Lung microvascular endothelial cell (primary cell): ENCODE results near the gene MMP23B. TPM values are rescaled to one million over a fixed set of nuclear protein-coding genes. Genes with fewer than 3 reads are reported as not detected.

Experiments
- DNase-seq, 2 donors: peaks; one replicate each; pipeline versions ENCODE4 v3.0.0 to v3.0.0-alpha.2; 2010; ENCODE audit warnings: low read depth in 2 of 2
- total RNA-seq: library from RNA; depleted of rRNA; stranded (reverse); fragments of >200 nt; gene quantifications from 2 replicates; pipeline ENCODE4 v1.2.1, GENCODE V29; 2014

Gene MMP23B
- total RNA-seq, 1 donor from 2014 or later: 1.2 TPM

GRCh38 chr1:1602304-1602967 is 29.5 kb upstream of the MMP23B start:
- no peak for DNase-seq

DNA sequence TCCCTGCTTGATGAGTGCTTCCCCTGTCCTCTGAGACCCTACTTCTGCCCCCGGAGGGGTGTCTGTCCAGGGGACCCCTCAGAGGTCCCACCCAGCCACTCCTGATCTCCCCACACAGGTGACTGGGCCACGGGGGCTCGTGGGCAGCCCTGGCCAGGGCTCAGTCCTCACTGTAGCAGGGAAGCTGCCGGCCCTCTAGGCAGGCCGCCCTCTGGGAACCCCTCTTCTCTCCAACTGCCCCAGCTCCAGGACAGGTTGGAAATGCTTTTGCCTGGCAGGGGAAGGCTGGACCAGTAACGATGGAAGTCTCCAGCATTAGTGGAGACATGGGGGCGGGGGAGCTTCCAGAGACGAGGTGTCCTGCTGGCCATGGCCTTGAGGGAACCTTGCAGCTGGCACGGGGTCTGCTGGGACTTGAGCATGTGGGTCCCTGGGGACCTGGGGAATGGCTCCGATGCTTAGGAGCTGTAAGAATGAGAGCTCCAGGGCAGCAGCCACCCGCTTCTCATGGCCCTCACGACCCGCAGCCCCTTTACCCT is 28.9 kb upstream of the MMP23B start:
- DNase-seq: no peak

- no peak for DNase-seq
These were observed 28.2 kb upstream of the MMP23B start for GRCh38 chr1:1603671-1604373.

DNA sequence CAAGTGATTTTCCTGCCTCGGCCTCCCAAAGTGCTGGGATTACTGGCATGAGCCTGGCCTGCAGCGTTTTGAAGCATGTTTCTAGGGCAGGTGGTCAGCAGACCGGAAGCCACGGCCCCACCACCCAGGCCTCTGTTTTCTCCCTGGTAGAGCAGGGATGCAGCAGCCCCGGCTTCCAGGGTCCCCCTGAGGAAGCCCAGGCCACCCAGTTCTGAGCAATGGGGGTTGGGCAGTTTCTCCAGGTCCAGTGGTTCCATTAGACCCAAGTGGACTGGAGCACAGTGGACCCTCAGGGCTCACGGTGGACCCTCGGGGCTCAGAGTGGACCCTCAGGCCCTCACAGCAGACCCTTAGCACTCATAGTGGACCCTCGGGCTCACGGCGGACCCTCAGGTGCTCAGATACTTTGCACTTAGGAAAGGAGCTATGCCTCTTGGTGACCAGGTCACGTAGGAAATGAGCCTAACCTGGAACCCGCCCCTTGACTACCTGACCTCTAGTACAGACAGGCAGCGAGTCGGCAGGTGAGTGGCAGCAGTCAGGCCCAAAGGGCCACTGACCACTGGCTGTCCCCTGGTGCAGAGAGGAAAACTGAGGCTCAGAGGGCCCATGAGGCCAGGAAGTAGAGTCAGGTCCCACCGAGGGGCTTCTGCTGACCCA is 27.5 kb upstream of the MMP23B start:
- no peak for DNase-seq

GRCh38 chr1:1605034-1605591 is 26.9 kb upstream of the MMP23B start:
- DNase-seq: no peak

DNA sequence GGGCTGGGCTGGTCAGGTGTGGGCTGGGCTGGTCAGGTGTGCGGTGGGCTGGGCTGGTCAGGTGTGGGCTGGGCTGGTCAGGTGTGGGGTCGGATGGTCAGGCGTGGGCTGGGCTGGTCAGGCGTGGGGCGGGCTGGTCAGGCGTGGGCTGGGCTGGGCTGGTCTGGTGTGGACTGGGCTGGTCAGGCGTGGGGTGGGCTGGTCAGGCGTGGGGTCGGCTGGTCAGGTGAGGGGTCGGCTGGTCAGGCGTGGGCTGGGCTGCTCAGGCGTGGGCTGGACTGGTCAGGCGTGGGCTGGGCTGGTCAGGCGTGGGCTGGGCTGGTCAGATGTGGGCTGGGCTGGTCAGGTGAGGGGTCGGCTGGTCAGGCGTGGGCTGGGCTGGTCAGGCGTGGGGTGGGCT is 26.2 kb upstream of the MMP23B start:
- DNase-seq: no peak

DNA sequence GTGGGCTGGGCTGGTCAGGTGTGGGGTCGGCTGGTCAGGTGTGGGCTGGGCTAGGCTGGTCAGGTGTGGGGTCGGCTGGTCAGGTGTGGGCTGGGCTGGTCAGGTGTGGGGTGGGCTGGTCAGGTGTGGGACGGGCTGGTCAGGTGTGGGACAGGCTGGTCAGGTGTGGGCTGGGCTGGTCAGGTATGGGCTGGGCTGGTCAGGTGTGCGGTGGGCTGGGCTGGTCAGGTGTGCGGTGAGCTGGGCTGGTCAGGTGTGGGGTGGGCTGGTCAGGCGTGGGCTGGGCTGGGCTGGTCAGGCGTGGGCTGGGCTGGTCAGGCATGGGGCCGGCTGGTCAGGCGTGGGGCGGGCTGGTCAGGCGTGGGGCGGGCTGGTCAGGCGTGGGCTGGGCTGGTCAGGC is 25.7 kb upstream of the MMP23B start:
- DNase-seq: no peak

- DNase-seq: no peak
These were observed 22.0 kb upstream of the MMP23B start for GRCh38 chr1:1609822-1610485.

GRCh38 chr1:1610796-1611195 is 21.2 kb upstream of the MMP23B start:
- no peak for DNase-seq

DNA sequence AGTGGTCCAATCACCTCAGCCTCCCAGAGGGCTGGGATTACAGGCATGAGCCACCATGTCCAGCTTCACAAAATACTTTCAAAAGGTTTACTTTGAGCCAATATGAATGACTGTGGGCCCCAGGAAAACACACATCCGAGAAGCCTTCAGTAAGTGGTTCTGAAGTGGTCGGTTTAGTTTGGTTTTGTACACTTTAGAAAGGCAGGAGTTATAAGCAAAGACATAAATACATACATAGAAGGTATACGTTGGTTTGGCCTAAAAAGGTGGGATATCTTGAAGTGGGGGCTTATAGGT is 19.9 kb upstream of the MMP23B start:
- no peak for DNase-seq

DNA sequence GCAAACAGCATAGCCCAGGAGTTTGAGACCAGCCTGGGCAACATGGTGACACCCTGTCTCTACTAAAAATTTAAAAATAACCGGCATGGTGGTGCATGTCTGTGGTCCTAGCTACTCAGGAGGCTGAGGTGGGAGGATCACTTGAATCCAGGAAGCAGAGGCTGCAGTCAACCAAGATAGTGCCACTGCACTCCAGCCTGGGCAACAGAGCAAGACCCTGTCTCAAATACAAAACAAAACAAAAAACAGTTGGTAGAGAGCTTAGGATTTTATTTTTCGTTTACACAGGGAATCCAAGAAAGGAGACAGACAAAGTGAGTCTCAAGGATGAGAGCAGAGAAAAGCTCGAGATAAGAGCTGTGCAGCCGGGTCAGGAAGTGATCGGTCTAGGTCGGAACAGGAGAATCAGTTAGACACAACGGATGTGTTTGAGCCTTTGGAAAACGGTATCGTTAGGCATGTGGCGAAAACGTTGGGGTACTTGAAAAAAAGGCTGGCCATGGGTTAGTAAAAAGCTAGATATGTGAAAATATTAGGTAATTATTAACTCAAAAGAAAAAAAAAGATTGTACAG is 18.4 kb upstream of the MMP23B start:
- no peak for DNase-seq

DNA sequence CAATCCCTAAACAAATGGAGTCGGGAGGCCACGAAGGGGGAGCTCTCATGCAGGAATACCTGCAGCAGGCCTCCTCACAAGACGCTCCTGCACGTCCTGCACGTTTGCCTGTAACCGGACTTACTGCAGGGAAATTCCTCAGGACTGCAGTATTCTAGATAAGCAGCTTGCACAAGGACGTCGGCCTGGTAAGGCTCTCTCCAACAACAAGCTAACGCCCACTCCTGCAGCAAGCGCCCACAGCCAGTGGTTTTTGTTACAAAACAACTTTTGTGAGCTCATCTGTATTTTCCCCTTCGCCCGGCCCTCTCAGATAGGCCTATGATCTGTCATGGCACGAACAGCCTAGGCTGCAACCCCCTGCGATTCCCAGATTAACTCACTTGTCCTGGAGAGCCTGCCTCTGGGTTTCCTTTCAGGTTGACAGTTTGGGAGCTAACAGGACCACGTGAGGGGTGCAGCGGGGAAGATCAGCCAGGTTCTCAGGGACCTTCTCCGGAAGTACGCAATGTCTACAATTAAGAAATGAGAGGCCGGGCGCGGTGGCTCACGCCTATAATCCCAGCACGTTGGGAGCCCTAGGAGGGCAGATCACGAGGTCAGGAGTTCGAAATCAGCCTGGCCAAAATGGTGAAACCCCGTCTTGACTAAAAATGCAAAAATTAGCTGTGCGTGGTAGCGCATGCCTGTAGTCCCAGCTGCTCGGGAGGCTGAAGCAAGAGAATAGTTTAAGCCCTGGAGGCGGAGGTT is 17.6 kb upstream of the MMP23B start:
- peak in 1 of 2 donors; percentile 19 for DNase-seq

- DNase-seq: no peak
These were observed 17.1 kb upstream of the MMP23B start for GRCh38 chr1:1614954-1615255.

DNA sequence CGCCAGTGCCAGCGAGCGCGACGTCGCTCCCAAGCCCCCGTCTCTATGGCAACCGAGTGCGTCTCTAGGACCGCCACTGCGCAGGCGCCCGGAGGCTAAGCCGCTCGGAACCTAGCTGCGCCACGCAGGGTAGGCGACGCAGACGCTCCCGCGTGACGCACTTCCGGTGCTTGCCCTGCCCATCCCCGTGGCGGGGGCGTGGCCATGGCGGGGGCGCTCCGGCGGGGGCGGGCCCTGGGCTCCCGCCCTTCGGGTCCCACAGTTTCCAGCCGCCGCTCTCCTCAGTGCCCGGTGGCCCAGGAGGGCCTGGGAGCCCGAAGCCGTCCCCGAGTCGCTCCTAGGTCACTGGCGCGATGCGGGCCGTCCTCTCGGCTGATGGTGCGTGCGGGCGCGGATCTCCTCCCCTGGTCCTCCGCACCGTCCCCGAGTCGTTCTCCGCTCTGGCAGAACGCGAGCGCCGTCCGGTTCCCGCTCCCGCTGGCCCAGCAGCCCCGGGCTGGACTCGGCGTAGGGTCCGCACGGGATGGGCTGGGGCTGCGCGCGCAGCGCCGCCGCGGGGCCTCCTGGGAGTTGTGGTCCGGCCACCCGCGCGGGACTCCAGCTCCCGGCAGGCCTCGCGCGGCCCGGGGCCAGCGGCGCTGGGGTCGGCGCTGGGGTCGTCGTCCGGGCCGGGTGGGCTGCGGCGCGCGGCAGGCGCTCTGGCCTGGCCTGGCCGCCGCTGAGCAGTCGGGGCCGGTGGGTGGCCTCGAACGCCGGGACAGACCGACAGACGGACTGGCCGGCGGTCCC is 16.5 kb upstream of the MMP23B start, which contains the start of gene MIB2:
MIB2 (plus strand) TSS at position 245 of the 789 bp plus-strand sequence. CDS start 7,953 bp downstream, outside the sequence.
- DNase-seq: peak; percentile 96 to 98

GRCh38 chr1:1616045-1616790 is 15.8 kb upstream of the MMP23B start:
- DNase-seq: peak; percentile 46 to 57

DNA sequence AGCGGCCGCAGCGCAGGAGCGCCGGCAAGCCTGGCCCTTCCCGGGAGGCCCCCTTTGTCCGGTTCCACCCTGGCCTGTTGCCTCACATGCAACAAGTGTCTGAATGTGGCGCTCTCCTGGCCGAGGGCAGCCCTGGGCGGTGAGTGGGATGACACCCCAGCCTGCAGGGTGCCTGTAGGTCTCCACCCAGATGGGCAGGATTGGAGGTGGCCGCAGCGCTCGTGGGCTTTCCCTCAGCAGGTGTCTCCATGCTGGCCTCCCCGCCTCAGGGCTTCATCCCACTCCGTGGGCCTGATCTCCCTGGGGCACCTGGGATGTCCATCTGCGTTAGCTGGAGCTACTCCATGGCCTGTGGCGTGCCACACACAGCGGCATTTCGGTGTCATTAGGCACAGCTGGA is 15.1 kb upstream of the MMP23B start:
- DNase-seq: no peak

DNA sequence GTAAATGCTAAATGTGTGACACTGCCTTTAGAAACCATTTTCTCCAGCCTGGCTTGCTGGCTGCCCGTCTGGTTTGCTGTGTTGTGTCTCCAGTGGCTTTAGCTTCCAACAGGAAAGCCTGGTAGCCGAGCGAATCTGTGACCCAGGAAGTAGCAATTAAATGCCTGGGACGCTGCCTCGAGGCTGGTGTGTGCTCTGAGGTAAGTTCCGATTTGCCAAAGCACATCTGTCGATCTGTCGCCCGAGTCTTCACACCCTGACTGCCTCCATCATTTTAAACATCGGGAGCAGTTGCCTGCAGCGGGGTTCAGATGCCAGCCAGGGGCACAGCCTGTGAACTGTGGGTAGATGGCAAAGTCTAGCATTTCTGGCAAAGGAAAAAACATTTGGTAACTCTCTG is 14.5 kb upstream of the MMP23B start:
- DNase-seq: no peak

DNA sequence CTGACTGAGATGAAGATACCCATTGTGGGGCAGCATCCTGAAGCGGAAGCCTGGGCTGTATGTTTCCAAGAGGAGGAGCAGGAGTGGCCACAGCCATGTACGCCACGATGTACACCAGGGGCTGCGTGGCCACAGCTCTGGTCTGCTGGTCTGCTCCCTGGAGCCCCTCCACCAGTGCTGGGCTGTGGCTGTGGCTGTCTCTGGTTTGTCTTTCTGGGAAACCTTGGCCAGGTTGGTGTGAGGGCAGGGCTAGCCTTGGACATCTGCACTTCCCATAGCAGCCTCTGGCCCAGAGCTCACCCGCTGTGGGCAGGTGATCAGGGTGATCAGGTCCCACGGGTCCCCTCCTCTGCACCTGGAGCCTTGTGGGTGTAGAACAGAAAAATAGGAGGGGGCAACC is 14.0 kb upstream of the MMP23B start:
- no peak for DNase-seq

DNA sequence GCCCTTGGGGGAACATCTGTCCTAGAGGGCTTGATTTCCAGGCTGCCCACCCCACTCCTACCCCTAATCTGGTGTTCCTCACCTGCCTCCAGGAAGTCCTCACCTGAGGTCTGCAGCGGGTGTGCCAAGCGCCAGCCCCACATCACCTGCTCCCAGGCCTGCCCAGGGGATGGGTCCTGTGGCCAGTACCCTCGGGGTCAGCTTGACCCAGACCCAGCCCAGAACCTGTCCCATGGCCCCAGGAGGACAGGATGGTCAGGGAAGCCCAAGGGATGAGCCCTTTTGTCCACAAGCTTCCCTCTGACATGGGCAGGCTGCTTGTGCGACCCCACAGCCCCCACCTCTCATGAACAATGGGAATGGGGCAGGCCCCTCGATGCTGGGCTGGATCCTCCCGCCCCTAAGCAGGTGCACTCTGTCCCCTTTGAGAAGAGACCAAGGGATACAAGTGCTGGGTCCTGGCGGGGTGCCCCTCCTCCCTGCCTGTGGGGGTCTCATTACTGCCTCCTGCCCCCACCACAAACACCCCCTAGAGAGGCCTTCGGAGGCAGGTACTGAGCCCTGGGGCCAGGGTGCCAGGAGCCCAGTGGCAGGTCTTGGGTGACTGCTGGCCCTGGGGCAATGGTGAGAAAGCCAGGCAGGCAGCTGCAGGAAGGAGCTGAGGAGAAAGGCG is 13.4 kb upstream of the MMP23B start:
- DNase-seq: no peak
